IMR-90 (cell line): ENCODE measurements around the gene SLC22A16. TPM values are rescaled to one million over a fixed set of nuclear protein-coding genes. Genes with fewer than 3 reads are reported as not detected.

Experiments
- ATAC-seq: fragments of 200-7000 bp; cut with Tn5 transposase; 2 replicates; pipeline ENCODE4 v1.9.1; 2020; ENCODE audit warnings: low read depth, mild to moderate bottlenecking, moderate library complexity
- Bru-seq: library from RNA; stranded (reverse); fragments of 400-500 nt; gene quantifications from one replicate; lab custom pipeline; 2021; lab: Mats Ljungman, UMichigan
- BruChase-seq, 2 experiments: library from RNA; stranded (reverse); fragments of 400-500 nt; gene quantifications; one replicate each; lab custom pipeline; 2021; lab: Mats Ljungman, UMichigan
- BruUV-seq: library from RNA; stranded (reverse); fragments of 400-500 nt; replicated peaks from 2 replicates; lab custom pipeline; 2021; lab: Mats Ljungman, UMichigan
- CTCF ChIA-PET: fragments of 300-600 bp; formaldehyde crosslinking; extraction: SDS; loops from one replicate; lab custom pipeline; 2021; ENCODE audit warnings: antibody characterized with exemption; lab: Yijun Ruan, JAX
- POLR2A ChIA-PET: fragments of 300-600 bp; sonication (Branson Sonifier 250); formaldehyde crosslinking; loops from one replicate; lab custom pipeline; 2022; ENCODE audit warnings: antibody characterized with exemption; ENCODE audit not compliant: unreplicated experiment; lab: Charles Lee
- DNase-seq: peaks from one replicate; pipeline ENCODE4 v3.0.0; 2013
- H2AFZ ChIP-seq: replicated peaks from 2 replicates; pipeline ENCODE3; 2013; ENCODE audit warnings: low read length, mild to moderate bottlenecking; ENCODE audit not compliant: poor library complexity
- H2AK5ac ChIP-seq: 2 replicates; pipeline ENCODE4 v1.6.1; 2013; ENCODE audit warnings: low read depth, low read length, inconsistent platforms
- H2AK9ac ChIP-seq: replicated peaks from 2 replicates; pipeline ENCODE3; 2013; ENCODE audit warnings: mild to moderate bottlenecking, low read depth, low read length, moderate library complexity; ENCODE audit not compliant: poor library complexity
- H2BK120ac ChIP-seq: 2 replicates; pipeline ENCODE4 v1.6.1; 2013; ENCODE audit warnings: low read depth, low read length, inconsistent platforms
- H2BK15ac ChIP-seq: 3 replicates; pipeline ENCODE4 v1.6.1; 2013; ENCODE audit warnings: low read depth, low read length, inconsistent platforms
- H2BK20ac ChIP-seq: 2 replicates; pipeline ENCODE4 v1.6.1; 2013; ENCODE audit warnings: low read depth, mild to moderate bottlenecking, inconsistent platforms, low read length, moderate library complexity
- H2BK5ac ChIP-seq: 2 replicates; pipeline ENCODE4 v1.6.1; 2013; ENCODE audit warnings: mild to moderate bottlenecking, low read depth, low read length, inconsistent platforms; ENCODE audit not compliant: poor library complexity, severe bottlenecking
- H3K14ac ChIP-seq: replicated peaks from 2 replicates; pipeline ENCODE4 v1.6.1; 2013; ENCODE audit warnings: low read depth, low read length, inconsistent platforms
- H3K18ac ChIP-seq: 2 replicates; pipeline ENCODE4 v1.6.1; 2013; ENCODE audit warnings: low read depth, low read length, control low read depth
- H3K23ac ChIP-seq: 2 replicates; pipeline ENCODE4 v1.6.1; 2013; ENCODE audit warnings: low read depth, low read length, inconsistent platforms
- H3K27ac ChIP-seq: 2 replicates; pipeline ENCODE4 v1.5.1; 2013; ENCODE audit warnings: mild to moderate bottlenecking, control low read depth, low read length; ENCODE audit not compliant: insufficient read depth
- H3K27me3 ChIP-seq: 2 replicates; pipeline ENCODE4 v1.6.1; 2013; ENCODE audit warnings: low read length; ENCODE audit not compliant: control insufficient read depth, insufficient read depth
- H3K36me3 ChIP-seq: 2 replicates; pipeline ENCODE4 v1.6.1; 2013; ENCODE audit warnings: low read length, mixed read lengths; ENCODE audit not compliant: control insufficient read depth, insufficient read depth
- H3K4ac ChIP-seq: 2 replicates; pipeline ENCODE4 v1.6.1; 2013; ENCODE audit warnings: low read depth, low read length, inconsistent platforms
- H3K4me1 ChIP-seq: 2 replicates; pipeline ENCODE4 v1.6.1; 2013; ENCODE audit warnings: low read length, mixed read lengths; ENCODE audit not compliant: control insufficient read depth, insufficient read depth
- H3K4me2 ChIP-seq: 2 replicates; pipeline ENCODE4 v1.6.1; 2013; ENCODE audit warnings: low read depth, mild to moderate bottlenecking, control low read depth, low read length, moderate library complexity
- H3K4me3 ChIP-seq: 2 replicates; pipeline ENCODE4 v1.5.1; 2013; ENCODE audit warnings: low read depth, mild to moderate bottlenecking, control low read depth, low read length, moderate library complexity; ENCODE audit not compliant: insufficient read depth
- H3K56ac ChIP-seq: 2 replicates; pipeline ENCODE4 v1.6.1; 2013; ENCODE audit warnings: low read length, inconsistent platforms; ENCODE audit not compliant: insufficient read depth; ENCODE audit errors: extremely low read depth
- H3K79me1 ChIP-seq, 2 experiments: 2 replicates each; pipeline ENCODE4 v1.6.1; 2013; ENCODE audit warnings: low read length in 2 of 2, inconsistent platforms in 1 of 2, low read depth in 1 of 2
- H3K9ac ChIP-seq: 2 replicates; pipeline ENCODE4 v1.6.1; 2013; ENCODE audit warnings: low read depth, low read length, control low read depth
- H3K9me1 ChIP-seq: 2 replicates; pipeline ENCODE4 v1.6.1; 2013; ENCODE audit warnings: low read length, inconsistent platforms; ENCODE audit not compliant: insufficient read depth
- H3K9me3 ChIP-seq: 2 replicates; pipeline ENCODE4 v1.6.1; 2013; ENCODE audit warnings: low read length; ENCODE audit not compliant: control insufficient read depth, insufficient read depth
- H4K20me1 ChIP-seq: 2 replicates; pipeline ENCODE4 v1.6.1; 2013; ENCODE audit warnings: low read length, inconsistent platforms; ENCODE audit not compliant: insufficient read depth
- H4K5ac ChIP-seq: 2 replicates; pipeline ENCODE4 v1.6.1; 2013; ENCODE audit warnings: mild to moderate bottlenecking, low read depth, low read length, control low read depth
- H4K8ac ChIP-seq, 2 experiments: 2 replicates each; pipeline ENCODE4 v1.6.1; 2013; ENCODE audit warnings: low read depth in 2 of 2, low read length in 2 of 2, control low read depth in 1 of 2, inconsistent platforms in 1 of 2
- H4K91ac ChIP-seq: 2 replicates; pipeline ENCODE4 v1.6.1; 2013; ENCODE audit warnings: low read depth, low read length, inconsistent platforms; ENCODE audit not compliant: insufficient read depth
- BHLHE40 ChIP-seq: fragments of 150-350 bp; IDR thresholded peaks from 2 replicates; pipeline ENCODE4 v1.6.1; 2016; ENCODE audit warnings: mild to moderate bottlenecking, low read depth, low read length
- CEBPB ChIP-seq: IDR thresholded peaks from 2 replicates; pipeline ENCODE4 v1.6.1; 2012; ENCODE audit warnings: low read depth, low read length, improper control_type of control experiment
- CHD1 ChIP-seq: IDR thresholded peaks from 2 replicates; pipeline ENCODE4 v1.6.1; 2012; ENCODE audit warnings: low read depth, low read length, improper control_type of control experiment
- FOS ChIP-seq: fragments of 150-350 bp; IDR thresholded peaks from 2 replicates; pipeline ENCODE4 v1.6.1; 2016; ENCODE audit warnings: low read depth, low read length
- MAFK ChIP-seq: IDR thresholded peaks from 2 replicates; pipeline ENCODE4 v1.6.1; 2012; ENCODE audit warnings: low read depth, low read length, improper control_type of control experiment
- MAZ ChIP-seq: IDR thresholded peaks from 2 replicates; pipeline ENCODE4 v1.6.1; 2012; ENCODE audit warnings: low read depth, mild to moderate bottlenecking, low read length, improper control_type of control experiment, moderate library complexity, borderline replicate concordance
- MXI1 ChIP-seq: IDR thresholded peaks from 2 replicates; pipeline ENCODE4 v1.6.1; 2012; ENCODE audit warnings: low read depth, mild to moderate bottlenecking, low read length, moderate library complexity, borderline replicate concordance
- NFE2L2 ChIP-seq: fragments of 150-350 bp; IDR thresholded peaks from 2 replicates; pipeline ENCODE4 v1.6.1; 2016; ENCODE audit warnings: low read depth, mild to moderate bottlenecking, low read length
- POLR2A ChIP-seq: IDR thresholded peaks from 2 replicates; pipeline ENCODE4 v1.6.1; 2012; ENCODE audit warnings: mild to moderate bottlenecking, low read depth, low read length
- RCOR1 ChIP-seq: IDR thresholded peaks from 2 replicates; pipeline ENCODE4 v1.6.1; 2012; ENCODE audit warnings: mild to moderate bottlenecking, low read length, improper control_type of control experiment; ENCODE audit not compliant: insufficient replicate concordance
- RFX5 ChIP-seq: IDR thresholded peaks from 2 replicates; pipeline ENCODE4 v1.8.0; 2012; ENCODE audit warnings: low read depth, mild to moderate bottlenecking, low read length, moderate library complexity
- WGBS, 2 experiments: methylation state at CpG; one replicate each; pipeline versions ENCODE4 v1.1.5 to v1.1.7; 2013; ENCODE audit warnings: missing lambda C conversion rate in 2 of 2; ENCODE audit not compliant: insufficient read length in 1 of 2; ENCODE audit errors: extremely low coverage in 2 of 2; 5-methylcytosine and 5-hydroxymethylcytosine counted together
- dilution Hi-C: fragments of 300-500 bp; cut with HindIII; formaldehyde crosslinking; loops from one replicate; pipeline ENCODE4 v1.14.3; 2018; ENCODE audit warnings: low sequenced_read_pairs; ENCODE audit not compliant: unreplicated experiment
- in situ Hi-C: fragments of 300-500 bp; cut with MboI; formaldehyde crosslinking; loops from 3 replicates; pipeline ENCODE4 v1.14.3; 2019; ENCODE audit warnings: low sequenced_read_pairs, inconsistent platforms, mixed read lengths
- intact Hi-C: fragments of 100-400 bp; cut with micrococcal nuclease; formaldehyde crosslinking; loops from 2 replicates; pipeline ENCODE4 v1.10.0; 2022
- long read RNA-seq: library from polyadenylated mRNA; unstranded; transcript quantifications from one replicate; pipeline ENCODE4 v2.0.0, GENCODE V29; 2021; ENCODE audit not compliant: unreplicated experiment
- polyA plus RNA-seq, 3 experiments: library from polyadenylated mRNA; depleted of rRNA; stranded (reverse); fragments of >200 nt; gene quantifications; 2 replicates each; pipeline ENCODE4 v1.2.3, GENCODE V29; 2012; ENCODE audit warnings: low replicate concordance in 1 of 3
- total RNA-seq: library from RNA; depleted of rRNA; stranded (reverse); fragments of >200 nt; gene quantifications from 2 replicates; pipeline ENCODE4 v1.2.3, GENCODE V29; 2012; rRNA removed
- TF ChIP-seq, protein P1 (sequence below): conservative IDR thresholded peaks from 2 replicates; pipeline ENCODE4 v1.5.1; 2012; ENCODE audit warnings: mild to moderate bottlenecking, low read depth, low read length, improper control_type of control experiment

The SLC22A16 gene, protein sequence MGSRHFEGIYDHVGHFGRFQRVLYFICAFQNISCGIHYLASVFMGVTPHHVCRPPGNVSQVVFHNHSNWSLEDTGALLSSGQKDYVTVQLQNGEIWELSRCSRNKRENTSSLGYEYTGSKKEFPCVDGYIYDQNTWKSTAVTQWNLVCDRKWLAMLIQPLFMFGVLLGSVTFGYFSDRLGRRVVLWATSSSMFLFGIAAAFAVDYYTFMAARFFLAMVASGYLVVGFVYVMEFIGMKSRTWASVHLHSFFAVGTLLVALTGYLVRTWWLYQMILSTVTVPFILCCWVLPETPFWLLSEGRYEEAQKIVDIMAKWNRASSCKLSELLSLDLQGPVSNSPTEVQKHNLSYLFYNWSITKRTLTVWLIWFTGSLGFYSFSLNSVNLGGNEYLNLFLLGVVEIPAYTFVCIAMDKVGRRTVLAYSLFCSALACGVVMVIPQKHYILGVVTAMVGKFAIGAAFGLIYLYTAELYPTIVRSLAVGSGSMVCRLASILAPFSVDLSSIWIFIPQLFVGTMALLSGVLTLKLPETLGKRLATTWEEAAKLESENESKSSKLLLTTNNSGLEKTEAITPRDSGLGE
- total RNA-seq (not detected in 2 replicates), polyA plus RNA-seq (2012; rRNA removed) (not detected in 2 replicates), Bru-seq, nascent RNA (percentile 2 among the genes with signal in this experiment), BruChase-seq, experiment 1, labeled RNA remaining after a 6-hour chase (percentile 5 among the genes with signal in this experiment), BruChase-seq, experiment 2, labeled RNA remaining after a 2-hour chase (not detected)
- polyA plus RNA-seq (2012; cell fraction: cytosol; rRNA removed) = not detected in 2 replicates
- polyA plus RNA-seq (2012; cell fraction: nucleus; rRNA removed; ENCODE audit: low replicate concordance) = not detected in 2 replicates
- long read RNA-seq = 0 reads

DNA sequence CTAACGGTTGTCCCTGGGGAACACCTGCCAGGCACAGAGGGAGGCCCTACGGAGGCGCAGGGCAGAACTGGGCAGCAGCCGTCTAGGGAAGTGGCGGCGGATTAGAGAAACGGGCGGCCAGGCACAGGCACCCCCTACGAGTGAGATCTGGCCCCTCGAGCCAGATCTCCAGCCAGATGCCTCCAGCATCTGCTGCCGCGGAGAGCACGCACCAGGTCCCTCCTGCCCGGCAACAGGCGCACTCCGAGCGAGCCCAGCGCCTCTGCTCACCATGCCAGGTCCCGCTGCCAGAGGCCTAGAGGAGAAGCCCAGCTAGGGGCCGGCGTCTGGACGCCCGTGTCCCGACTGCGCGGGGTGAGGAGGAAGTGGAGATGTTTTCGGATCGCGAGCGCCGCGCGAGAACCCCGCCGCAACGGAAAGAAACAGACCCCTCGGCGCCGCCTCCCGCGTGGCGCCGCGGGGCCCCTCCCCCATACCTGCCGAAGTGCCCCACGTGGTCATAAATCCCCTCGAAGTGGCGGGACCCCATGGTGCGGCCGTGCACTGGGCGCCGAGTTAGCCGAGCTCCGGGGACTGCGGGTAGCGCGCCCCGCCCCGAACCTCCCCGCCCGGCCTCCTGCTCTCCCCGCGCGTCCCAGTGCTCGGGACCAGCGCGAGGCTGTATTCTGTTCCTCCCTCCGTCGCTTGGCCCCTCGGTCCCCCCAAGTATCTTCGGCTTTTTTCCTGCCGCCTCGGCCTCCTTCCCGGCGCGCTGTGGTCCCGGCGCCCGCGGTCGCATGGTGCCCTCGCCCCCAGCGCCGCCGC lies at the start of gene SLC22A16:
SLC22A16 (minus strand) TSS at position 568 of the 804 bp plus-strand sequence; CDS start at position 529, 39 bp downstream.
- H4K8ac ChIP-seq = no peak within 1 kb of the TSS
- H4K20me1 ChIP-seq = no peaks in the 10 kb centered on the region
- H3K27me3 ChIP-seq = peaks cover 35% of the 10 kb centered on the region
- peak; percentile 55 for ATAC-seq
- no peaks in the 10 kb centered on the region for H3K36me3 ChIP-seq
- 13% methylated on average over 33 of the region's 85 CpGs; no CpG with 5 or more reads in 1 of the 2 experiments for WGBS, 2 experiments
- no peak within 1 kb of the TSS; the same call in 1 of the 2 replicates for H3K4me3 ChIP-seq
- dilution Hi-C loops = no loop called here
- intact Hi-C loops = no loop called here
- H3K23ac ChIP-seq = no peak within 1 kb of the TSS
- no peaks in the 10 kb centered on the region for H3K79me1 ChIP-seq
- CTCF ChIA-PET = no interaction called here
- BruUV-seq = no TSS peak
- H3K14ac ChIP-seq = no peak within 1 kb of the TSS
- H2BK20ac ChIP-seq = no peak within 1 kb of the TSS
- POLR2A ChIA-PET = no interaction called here
- no peak within 1 kb of the TSS for H2BK15ac ChIP-seq
- no peak within 1 kb of the TSS for H4K5ac ChIP-seq
- peak within 1 kb of the TSS; percentile 65; the same call in 1 of the 2 replicates for H3K4me2 ChIP-seq
- H3K4ac ChIP-seq = no peak within 1 kb of the TSS
- H2AFZ ChIP-seq = peak within 1 kb of the TSS; percentile 79
- H3K4me1 ChIP-seq = no peaks in the 10 kb centered on the region
- no peak within 1 kb of the TSS for H4K91ac ChIP-seq
- H3K27ac ChIP-seq = no peak within 1 kb of the TSS
- H3K9me3 ChIP-seq = no peaks in the 10 kb centered on the region
- no peak within 1 kb of the TSS for H3K18ac ChIP-seq
- no peak within 1 kb of the TSS for H2AK9ac ChIP-seq
- H2BK120ac ChIP-seq = no peak within 1 kb of the TSS
- H3K56ac ChIP-seq = no peak within 1 kb of the TSS
- in situ Hi-C loops = no loop called here
- no peak within 1 kb of the TSS for H2AK5ac ChIP-seq
- no peaks in the 10 kb centered on the region for H3K9me1 ChIP-seq
- H2BK5ac ChIP-seq = no peak within 1 kb of the TSS
- H3K9ac ChIP-seq = no peak within 1 kb of the TSS
- DNase-seq = no peak
- TF ChIP-seq RFX5 (no peak), CEBPB (no peak), CHD1 (no peak), MXI1 (no peak), POLR2A (no peak), RCOR1 (no peak), BHLHE40 (no peak), MAZ (no peak), FOS (no peak), MAFK (no peak), NFE2L2 (no peak)
- TF ChIP-seq, protein P1, sequence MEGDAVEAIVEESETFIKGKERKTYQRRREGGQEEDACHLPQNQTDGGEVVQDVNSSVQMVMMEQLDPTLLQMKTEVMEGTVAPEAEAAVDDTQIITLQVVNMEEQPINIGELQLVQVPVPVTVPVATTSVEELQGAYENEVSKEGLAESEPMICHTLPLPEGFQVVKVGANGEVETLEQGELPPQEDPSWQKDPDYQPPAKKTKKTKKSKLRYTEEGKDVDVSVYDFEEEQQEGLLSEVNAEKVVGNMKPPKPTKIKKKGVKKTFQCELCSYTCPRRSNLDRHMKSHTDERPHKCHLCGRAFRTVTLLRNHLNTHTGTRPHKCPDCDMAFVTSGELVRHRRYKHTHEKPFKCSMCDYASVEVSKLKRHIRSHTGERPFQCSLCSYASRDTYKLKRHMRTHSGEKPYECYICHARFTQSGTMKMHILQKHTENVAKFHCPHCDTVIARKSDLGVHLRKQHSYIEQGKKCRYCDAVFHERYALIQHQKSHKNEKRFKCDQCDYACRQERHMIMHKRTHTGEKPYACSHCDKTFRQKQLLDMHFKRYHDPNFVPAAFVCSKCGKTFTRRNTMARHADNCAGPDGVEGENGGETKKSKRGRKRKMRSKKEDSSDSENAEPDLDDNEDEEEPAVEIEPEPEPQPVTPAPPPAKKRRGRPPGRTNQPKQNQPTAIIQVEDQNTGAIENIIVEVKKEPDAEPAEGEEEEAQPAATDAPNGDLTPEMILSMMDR = no peak
